HL-60 (cell line): ENCODE results near the gene PRKAR2B.

Experiments
- CTCF ChIP-seq: IDR thresholded peaks from one replicate; pipeline ENCODE4 v1.5.1; 2011; ENCODE audit warnings: low read length, control low read depth, inconsistent platforms; ENCODE audit not compliant: insufficient read depth
- GABPA ChIP-seq: IDR thresholded peaks from 2 replicates; pipeline ENCODE4 v1.6.1; 2012; ENCODE audit warnings: low read depth
- POLR2AphosphoS5 ChIP-seq: IDR thresholded peaks from 2 replicates; pipeline ENCODE4 v1.6.1; 2012; ENCODE audit warnings: low read depth
- REST ChIP-seq: IDR thresholded peaks from 2 replicates; pipeline ENCODE4 v1.6.1; 2012; ENCODE audit warnings: low read depth; ENCODE audit not compliant: insufficient replicate concordance
- SPI1 ChIP-seq: IDR thresholded peaks from 2 replicates; pipeline ENCODE4 v1.6.1; 2012; ENCODE audit warnings: low read depth, mild to moderate bottlenecking, borderline replicate concordance

- TF ChIP-seq CTCF (no peak), REST (no peak), POLR2AphosphoS5 (no peak), GABPA (no peak), SPI1 (no peak)
Observed at GRCh38 chr7:107027208-107027607, 17.3 kb upstream of the PRKAR2B start.
